Naive thymus-derived CD8-positive, alpha-beta T cell (primary cell): ENCODE measurements around the gene HNRNPA1L2. TPM values are rescaled to one million over a fixed set of nuclear protein-coding genes. Genes with fewer than 3 reads are reported as not detected.
A peak's percentile ranks its signal among the peaks of the same experiment; 100 is the strongest.
"Not testable (repeated sequence)": the region's sequence is repeated elsewhere in the genome, so short reads cannot be mapped to it uniquely, and the experiment has no call there.

Experiments used
- ATAC-seq, 2 donors: fragments of 150-1000 bp; cut with Tn5 transposase in 1 of 2; sonication (Bioruptor Pico), chemical (Tn5 transposase) in 1 of 2; 1 replicate in 1 of 2; 2 replicates in 1 of 2; pipeline ENCODE4 v1.10.0; 2021; ENCODE audit warnings: mild to moderate bottlenecking in 2 of 2, moderate library complexity in 2 of 2
- POLR2A ChIA-PET: fragments of 350-600 bp; sonication (Branson Sonifier 250); formaldehyde crosslinking; loops from one replicate; lab custom pipeline; 2021; ENCODE audit warnings: antibody characterized with exemption; lab: Charles Lee
- DNase-seq, 10 donors: peaks; one replicate each; pipeline versions ENCODE4 v3.0.0 to v3.0.0-alpha.2; 2020 to 2022
- H3K27ac Mint-ChIP-seq, 10 donors: one replicate each; pipeline ENCODE4 v1.8.0; 2020 to 2022; ENCODE audit warnings: mild to moderate bottlenecking in 10 of 10, mixed read lengths in 10 of 10, moderate library complexity in 4 of 10, inconsistent platforms in 1 of 10
- H3K27me3 Mint-ChIP-seq, 5 donors: one replicate each; pipeline ENCODE4 v1.8.0; 2021 to 2022; ENCODE audit warnings: mixed read lengths in 5 of 5
- H3K36me3 Mint-ChIP-seq, 3 donors: one replicate each; pipeline ENCODE4 v1.8.0; 2020 to 2022; ENCODE audit warnings: mixed read lengths in 3 of 3, mild to moderate bottlenecking in 2 of 3, inconsistent platforms in 1 of 3
- H3K4me1 Mint-ChIP-seq, 4 donors: one replicate each; pipeline ENCODE4 v1.8.0; 2021 to 2022; ENCODE audit warnings: mixed read lengths in 4 of 4
- H3K4me3 Mint-ChIP-seq, 10 donors: one replicate each; pipeline ENCODE4 v1.8.0; 2020 to 2022; ENCODE audit warnings: mild to moderate bottlenecking in 10 of 10, mixed read lengths in 10 of 10, moderate library complexity in 6 of 10, inconsistent platforms in 1 of 10
- H3K9me3 Mint-ChIP-seq, 9 donors: one replicate each; pipeline ENCODE4 v1.8.0; 2020 to 2022; ENCODE audit warnings: mixed read lengths in 9 of 9, mild to moderate bottlenecking in 3 of 9, inconsistent platforms in 1 of 9, moderate library complexity in 1 of 9
- polyA plus RNA-seq, 3 donors: library from polyadenylated mRNA; unstranded; fragments of 300-500 nt; fragmentation: Illumina TruSeq; gene quantifications; one replicate each; pipeline ENCODE4 v1.2.3, GENCODE V29; 2021
- total RNA-seq, 8 experiments: library from RNA in 2 of 8; stranded (reverse) in 2 of 8; gene quantifications; one replicate each; pipeline ENCODE4 v1.2.3 and lab custom pipeline; 2021 to 2026

Gene HNRNPA1L2
- total RNA-seq (10 to 100 TPM; 18.1 to 19.2 TPM), polyA plus RNA-seq (10 to 100 TPM in 1 of 3 donors, 1 to 10 TPM in 2; 6.5 to 11.3 (median 8.7) TPM), total RNA-seq (lab: John Stamatoyannopoulos, UW) (0 reads per million in 6 experiments)

DNA sequence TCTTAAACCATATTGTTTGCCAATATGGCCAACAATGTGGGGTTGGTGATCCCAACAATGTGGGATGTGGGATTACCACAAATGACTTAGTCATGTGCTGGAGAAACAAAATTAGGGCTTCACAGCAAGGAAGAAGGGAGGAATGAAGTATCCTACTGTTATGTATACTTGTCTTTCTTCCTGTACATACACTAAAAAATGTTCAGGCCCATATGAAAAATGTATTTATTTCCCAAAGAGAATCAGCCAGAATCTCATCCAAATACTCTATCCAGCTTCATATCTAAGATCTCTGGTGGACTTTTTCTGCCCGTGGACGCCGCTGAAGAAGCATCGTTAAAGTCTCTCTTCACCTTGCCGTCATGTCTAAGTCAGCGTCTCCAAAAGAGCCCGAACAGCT lies at the start of gene HNRNPA1L2:
Gene HNRNPA1L2, plus strand, starts transcription at position 301 of the 400 bp plus-strand sequence. Its CDS starts 62 bp downstream, at position 363.
- H3K9me3 Mint-ChIP-seq = no peaks in the 10 kb centered on the region
- POLR2A ChIA-PET = no interaction called here
- peaks cover 19 to 58% (median 31%) of the 10 kb centered on the region in 3 donors for H3K36me3 Mint-ChIP-seq
- DNase-seq (no peak), ATAC-seq (no peak)
- no peak within 1 kb of the TSS for H3K4me3 Mint-ChIP-seq
- H3K27ac Mint-ChIP-seq = peak within 1 kb of the TSS in 4 of 10 donors; percentile 20 to 79 (median 46)
- H3K27me3 Mint-ChIP-seq = no peaks in the 10 kb centered on the region
- H3K4me1 Mint-ChIP-seq = peaks cover 0 to 8% (median 0%) of the 10 kb centered on the region in 4 donors

DNA sequence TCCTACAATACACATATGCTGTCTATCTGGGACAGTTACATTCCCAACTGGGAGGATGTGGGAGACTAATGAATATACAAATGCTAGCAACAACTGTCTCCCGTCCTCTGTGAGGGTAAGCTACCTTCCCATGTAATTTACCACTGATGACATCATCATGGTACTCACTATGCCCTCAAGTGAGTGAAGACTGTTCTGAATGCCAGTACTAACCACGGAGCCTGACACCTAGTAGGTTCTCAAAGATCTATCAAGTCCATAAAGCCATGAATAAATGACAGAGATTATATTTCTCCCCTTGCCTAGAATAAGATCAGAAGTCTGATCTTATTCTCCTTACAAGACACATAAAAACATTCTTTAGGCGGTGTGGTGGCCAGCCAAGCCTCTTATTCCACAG lies 49.1 kb upstream of the HNRNPA1L2 start:
- POLR2A ChIA-PET, H3K9me3 Mint-ChIP-seq, DNase-seq, H3K4me1 Mint-ChIP-seq, H3K36me3 Mint-ChIP-seq, ATAC-seq, H3K27ac Mint-ChIP-seq, H3K4me3 Mint-ChIP-seq: not testable (repeated sequence)
- H3K27me3 Mint-ChIP-seq = peaks cover 26 to 61% (median 28%) of the 10 kb centered on the region in 5 donors

DNA sequence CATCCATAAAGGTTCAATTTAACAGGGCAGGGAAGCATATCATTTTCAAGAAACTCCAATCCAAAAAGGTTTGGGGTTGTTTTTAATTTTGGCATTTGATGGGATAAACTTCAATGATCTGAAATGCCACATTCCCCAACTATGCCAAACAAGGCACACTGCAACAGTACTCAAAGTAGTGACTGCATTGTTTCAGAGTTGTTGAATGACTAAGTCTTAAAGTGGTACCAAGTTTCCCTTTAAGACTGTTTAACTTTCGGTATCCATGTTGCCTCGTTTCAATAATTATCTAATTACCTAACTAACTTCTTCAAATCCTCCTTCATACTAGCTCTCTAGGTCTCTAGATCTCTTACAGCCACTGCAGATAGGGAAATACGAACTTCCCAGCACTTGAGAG lies 48.4 kb upstream of the HNRNPA1L2 start:
- H3K36me3 Mint-ChIP-seq, DNase-seq, H3K4me3 Mint-ChIP-seq, ATAC-seq, H3K27ac Mint-ChIP-seq, H3K9me3 Mint-ChIP-seq, POLR2A ChIA-PET, H3K4me1 Mint-ChIP-seq: not testable (repeated sequence)
- peaks cover 26 to 66% (median 33%) of the 10 kb centered on the region in 5 donors for H3K27me3 Mint-ChIP-seq

DNA sequence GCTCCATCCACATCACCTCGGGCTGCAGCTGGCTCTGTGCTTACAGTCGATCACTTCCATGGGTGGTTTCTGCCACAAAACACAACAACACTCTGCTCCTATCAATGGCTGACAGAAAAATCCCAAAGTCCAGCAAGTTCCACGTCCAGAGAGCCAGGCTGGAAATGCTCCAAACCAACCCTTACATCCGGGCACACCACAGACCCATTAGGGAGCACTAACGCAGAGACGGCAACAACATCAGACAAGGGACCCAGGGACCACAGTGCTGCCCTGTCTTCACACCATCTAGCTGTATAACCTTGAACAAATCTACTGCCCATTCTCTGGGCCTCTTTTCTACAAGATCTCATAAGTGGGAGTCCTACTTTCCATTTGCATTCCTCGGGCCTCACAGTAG lies 47.9 kb upstream of the HNRNPA1L2 start:
- ATAC-seq, H3K36me3 Mint-ChIP-seq, H3K9me3 Mint-ChIP-seq, H3K4me3 Mint-ChIP-seq, DNase-seq, H3K4me1 Mint-ChIP-seq, POLR2A ChIA-PET, H3K27ac Mint-ChIP-seq: not testable (repeated sequence)
- peaks cover 26 to 67% (median 37%) of the 10 kb centered on the region in 5 donors for H3K27me3 Mint-ChIP-seq

DNA sequence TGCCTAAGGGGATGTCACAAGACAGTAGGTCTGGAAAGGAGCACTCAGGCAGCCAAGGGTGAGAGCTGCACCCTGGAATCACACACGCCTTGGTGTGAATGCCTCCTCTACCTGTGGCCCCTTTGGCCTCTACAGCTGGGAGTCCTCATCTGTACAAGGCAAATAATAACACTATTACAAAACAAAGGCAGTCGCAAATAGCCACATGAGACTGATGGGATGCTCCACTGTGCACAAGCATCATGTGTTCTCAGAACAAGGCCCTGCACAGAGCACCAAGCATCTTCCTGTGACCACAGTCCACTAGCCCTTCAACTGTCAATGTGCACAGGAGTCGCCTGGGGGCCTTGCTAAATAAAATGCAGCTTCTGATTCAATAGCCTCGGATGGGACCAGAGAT lies 44.6 kb upstream of the HNRNPA1L2 start:
- POLR2A ChIA-PET = no interaction called here
- H3K36me3 Mint-ChIP-seq = no peaks in the 10 kb centered on the region
- no peak overlapping the region for H3K27ac Mint-ChIP-seq
- no peak for ATAC-seq
- no peak for DNase-seq
- H3K4me1 Mint-ChIP-seq = peaks cover 6 to 11% (median 9%) of the 10 kb centered on the region in 4 donors
- H3K4me3 Mint-ChIP-seq = no peak overlapping the region
- H3K27me3 Mint-ChIP-seq = peaks cover 14 to 53% (median 22%) of the 10 kb centered on the region in 5 donors
- no peaks in the 10 kb centered on the region for H3K9me3 Mint-ChIP-seq

DNA sequence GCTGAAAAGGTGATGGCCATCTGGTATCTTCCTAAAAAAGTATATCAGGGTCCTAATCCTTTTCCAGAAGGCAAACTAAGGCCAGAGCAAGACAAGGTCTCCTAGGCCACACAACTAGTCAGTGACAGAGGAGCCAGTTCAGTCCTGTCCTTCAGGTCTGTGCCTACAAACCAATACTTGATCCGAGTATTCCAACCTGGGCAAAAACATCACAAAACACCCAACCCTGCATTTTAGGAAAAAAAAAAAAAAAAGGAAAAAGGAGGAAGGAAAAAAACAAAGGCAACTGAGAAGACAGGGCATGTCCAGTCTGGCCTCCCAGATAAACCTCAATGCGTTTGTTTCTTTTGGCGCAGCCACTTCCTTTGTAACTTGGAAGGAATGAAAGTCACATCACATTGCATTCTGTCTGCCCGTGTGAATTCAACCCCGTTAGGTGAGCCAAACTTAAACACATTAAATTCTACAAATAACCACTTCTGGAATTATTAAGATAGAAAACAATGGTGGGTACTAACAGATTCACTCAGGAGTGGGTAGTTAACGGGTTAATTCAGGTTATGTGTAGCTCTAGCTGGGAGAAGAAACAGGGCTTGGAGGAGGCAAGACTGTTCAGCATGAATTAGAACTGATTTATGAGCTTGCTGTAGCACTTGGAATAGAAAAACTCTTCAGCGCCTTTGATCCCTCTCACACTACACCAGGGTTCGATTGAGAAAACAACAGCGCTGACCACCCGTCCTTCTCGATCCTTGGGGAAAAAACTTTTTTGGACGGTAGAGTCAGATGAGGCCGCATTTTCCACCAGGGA lies 43.0 kb upstream of the HNRNPA1L2 start:
- Mint-ChIP-seq H3K9me3 (no peaks in the 10 kb centered on the region), H3K36me3 (no peaks in the 10 kb centered on the region), H3K27ac (no peak overlapping the region), H3K4me1 (peaks cover 6 to 11% (median 9%) of the 10 kb centered on the region in 4 donors), H3K4me3 (peak overlapping the region; percentile 63 to 85 (median 76)), H3K27me3 (peaks cover 12 to 51% (median 15%) of the 10 kb centered on the region in 5 donors)
- DNase-seq (no peak), ATAC-seq (no peak)
- POLR2A ChIA-PET = no interaction called here

DNA sequence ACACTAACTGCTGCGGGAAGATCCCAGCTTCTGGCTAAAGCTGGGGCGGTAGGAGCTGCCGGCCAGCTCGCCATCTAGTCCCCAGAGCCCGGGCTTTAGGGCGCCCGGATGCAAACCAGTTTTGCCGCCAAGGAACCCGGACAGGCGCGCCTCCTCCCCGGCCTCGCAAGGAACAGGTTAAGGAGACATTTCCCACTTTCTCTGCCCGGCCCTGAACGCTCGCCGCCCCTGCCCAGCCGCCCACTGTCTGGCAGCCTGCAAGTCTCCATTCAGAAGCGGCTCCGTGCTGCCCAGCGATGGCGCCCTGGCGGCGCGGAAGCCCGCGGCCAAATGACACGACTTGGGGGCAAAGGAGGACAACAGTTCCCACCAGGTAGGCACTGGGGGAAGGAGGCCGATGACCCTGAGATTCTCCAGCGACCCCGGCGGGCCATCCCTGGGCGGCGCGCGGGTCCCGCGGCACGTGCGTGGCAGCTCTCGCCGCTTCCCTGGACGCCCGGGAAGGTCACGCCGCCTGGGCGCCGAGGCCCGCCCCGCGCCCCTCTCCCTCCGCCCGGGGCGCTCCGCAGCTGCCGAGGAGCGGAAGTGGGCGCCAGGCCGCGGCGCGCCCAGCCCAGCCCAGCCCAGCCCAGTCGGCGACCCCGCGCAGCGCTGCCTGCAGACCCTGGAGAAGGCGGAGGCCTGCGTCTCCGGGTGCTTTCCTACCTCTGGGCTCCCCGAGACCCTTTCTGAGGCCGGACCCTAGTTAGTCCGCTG lies 42.2 kb upstream of the HNRNPA1L2 start:
- H3K27me3 Mint-ChIP-seq = peaks cover 11 to 46% (median 14%) of the 10 kb centered on the region in 5 donors
- no peaks in the 10 kb centered on the region for H3K36me3 Mint-ChIP-seq
- peak in 1 of 2 donors; percentile 59 for ATAC-seq
- POLR2A ChIA-PET = no interaction called here
- H3K27ac Mint-ChIP-seq = no peak overlapping the region
- peaks cover 6 to 11% (median 9%) of the 10 kb centered on the region in 4 donors for H3K4me1 Mint-ChIP-seq
- DNase-seq = peak in 1 of 10 donors; percentile 61
- H3K4me3 Mint-ChIP-seq = peak overlapping the region; percentile 63 to 85 (median 76)
- H3K9me3 Mint-ChIP-seq = no peaks in the 10 kb centered on the region

DNA sequence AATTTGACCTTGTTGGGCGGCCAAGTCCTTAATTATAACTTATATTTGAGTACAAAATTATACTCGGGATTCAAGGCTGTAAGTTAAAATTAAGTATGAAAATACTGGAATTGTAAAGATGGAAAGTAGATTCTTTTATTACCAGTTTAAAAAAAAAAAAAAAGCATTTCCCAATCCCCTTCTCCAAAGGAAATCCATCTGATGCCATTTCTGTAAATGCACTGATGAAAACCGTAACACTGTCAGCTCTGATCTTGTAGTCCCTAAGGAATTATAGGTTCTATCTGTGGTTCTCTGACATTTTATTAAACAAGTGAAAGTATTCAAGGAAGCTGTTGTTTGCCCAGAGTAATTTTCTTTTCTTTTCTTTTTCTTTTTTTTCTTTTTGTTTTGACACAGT lies 41.6 kb upstream of the HNRNPA1L2 start:
- peaks cover 6 to 11% (median 9%) of the 10 kb centered on the region in 4 donors for H3K4me1 Mint-ChIP-seq
- H3K4me3 Mint-ChIP-seq = peak overlapping the region in 9 of 10 donors; percentile 22 to 74 (median 55)
- POLR2A ChIA-PET = no interaction called here
- no peak for DNase-seq
- no peak for ATAC-seq
- no peaks in the 10 kb centered on the region for H3K36me3 Mint-ChIP-seq
- no peaks in the 10 kb centered on the region for H3K9me3 Mint-ChIP-seq
- no peak overlapping the region for H3K27ac Mint-ChIP-seq
- H3K27me3 Mint-ChIP-seq = peaks cover 11 to 40% (median 14%) of the 10 kb centered on the region in 5 donors

DNA sequence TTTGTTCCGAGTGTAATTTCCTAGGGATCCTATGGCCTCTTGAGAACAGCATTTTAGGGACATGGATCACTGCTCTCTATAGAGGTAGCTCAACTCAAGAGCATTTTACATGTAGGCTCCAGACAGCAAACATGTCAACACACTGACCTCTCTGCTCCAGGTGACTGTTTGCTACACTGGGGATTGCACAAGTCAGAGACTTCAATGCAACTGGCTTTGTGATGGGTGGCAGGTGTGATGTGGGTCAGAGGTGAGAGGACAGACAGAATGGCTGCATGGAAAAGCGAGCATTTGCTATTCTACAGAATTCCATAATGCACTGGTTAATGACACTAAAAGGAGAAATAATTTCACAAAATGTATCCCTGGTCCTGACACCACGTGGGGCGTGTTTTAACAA lies 38.9 kb upstream of the HNRNPA1L2 start:
- Mint-ChIP-seq H3K4me1 (peaks cover 7 to 11% (median 9%) of the 10 kb centered on the region in 4 donors), H3K27me3 (peaks cover 5 to 26% (median 14%) of the 10 kb centered on the region in 5 donors)

DNA sequence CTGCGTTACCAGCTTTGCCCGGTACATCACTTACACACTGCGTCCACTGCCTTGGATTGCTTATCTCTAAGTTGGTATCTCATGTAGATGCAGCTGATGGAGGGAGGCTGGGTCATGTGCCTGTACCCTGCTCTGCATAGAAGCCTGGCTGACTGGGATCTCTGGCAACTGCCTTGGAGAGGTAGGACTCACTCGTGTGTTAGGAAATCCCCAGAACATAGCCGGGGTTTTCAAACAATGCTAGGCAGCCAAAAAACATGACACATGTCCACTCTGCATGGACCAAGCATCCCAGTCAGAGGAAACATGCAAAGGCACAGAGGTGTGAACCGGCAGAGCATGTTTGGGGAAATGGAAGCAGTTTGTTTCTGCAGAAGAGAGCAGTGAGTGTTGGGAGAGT lies 36.1 kb upstream of the HNRNPA1L2 start:
- ATAC-seq, H3K4me3 Mint-ChIP-seq, H3K9me3 Mint-ChIP-seq, H3K36me3 Mint-ChIP-seq, POLR2A ChIA-PET, H3K4me1 Mint-ChIP-seq, DNase-seq, H3K27ac Mint-ChIP-seq: not testable (repeated sequence)
- peaks cover 0 to 12% (median 8%) of the 10 kb centered on the region in 5 donors for H3K27me3 Mint-ChIP-seq

More for the DNA sequence above, 38.9 kb upstream of the HNRNPA1L2 start:
- H3K4me3 Mint-ChIP-seq, ATAC-seq, H3K36me3 Mint-ChIP-seq, DNase-seq, POLR2A ChIA-PET, H3K9me3 Mint-ChIP-seq, H3K27ac Mint-ChIP-seq: not testable (repeated sequence)

DNA sequence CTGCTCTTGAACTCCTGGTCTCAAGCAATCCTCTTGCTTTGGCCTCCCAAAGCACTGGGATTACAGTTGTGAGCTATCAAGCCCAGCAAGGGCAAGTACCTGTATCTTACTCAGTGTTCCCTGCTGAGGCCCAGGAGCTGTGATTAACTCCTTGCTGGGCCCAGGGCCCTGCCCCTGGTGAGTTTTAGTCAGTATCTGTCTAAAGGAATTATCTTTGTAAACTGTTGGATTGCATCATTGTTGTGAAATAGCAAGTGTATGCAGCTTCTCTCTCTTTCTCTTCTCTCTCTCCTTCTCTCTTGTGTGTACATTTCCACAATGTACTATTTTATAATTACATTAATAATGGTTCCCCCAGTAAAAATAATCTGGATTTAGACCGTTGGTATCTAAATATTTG lies 35.4 kb upstream of the HNRNPA1L2 start:
- H3K27ac Mint-ChIP-seq, POLR2A ChIA-PET, H3K9me3 Mint-ChIP-seq, ATAC-seq, H3K4me1 Mint-ChIP-seq, H3K4me3 Mint-ChIP-seq, H3K36me3 Mint-ChIP-seq, DNase-seq: not testable (repeated sequence)
- peaks cover 0 to 14% (median 8%) of the 10 kb centered on the region in 5 donors for H3K27me3 Mint-ChIP-seq

DNA sequence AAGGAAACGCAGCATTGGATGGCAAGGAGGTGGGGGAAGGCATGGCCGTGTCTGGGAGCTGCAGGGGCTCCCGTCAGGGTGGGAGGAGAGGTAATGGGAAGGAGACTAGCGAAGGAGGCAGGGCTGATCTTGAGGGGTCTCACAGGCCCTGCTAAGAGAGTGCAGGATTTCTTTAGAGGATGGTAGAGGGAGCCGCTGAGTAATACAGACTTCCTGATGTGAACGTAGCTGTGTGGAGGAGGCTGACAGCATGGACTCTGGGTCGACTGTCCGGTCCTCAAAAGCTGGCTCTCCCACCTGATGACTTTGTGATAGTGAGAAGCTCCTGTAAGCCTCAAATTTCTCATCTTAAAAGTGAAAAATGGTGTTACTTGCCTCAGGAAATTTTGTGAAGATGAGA lies 34.0 kb upstream of the HNRNPA1L2 start:
- H3K27ac Mint-ChIP-seq = peak overlapping the region in 2 of 10 donors; percentile 61 to 76
- H3K27me3 Mint-ChIP-seq, ATAC-seq, DNase-seq, H3K4me1 Mint-ChIP-seq, H3K4me3 Mint-ChIP-seq, POLR2A ChIA-PET, H3K36me3 Mint-ChIP-seq, H3K9me3 Mint-ChIP-seq: not testable (repeated sequence)
